ENCODE measurements around the gene CTSO. TPM values are rescaled to one million over a fixed set of nuclear protein-coding genes. Genes with fewer than 3 reads are reported as not detected.

Gene CTSO
- total RNA-seq, 1 experiment from 2014 or later = 0.57 TPM

- H3K4me3 ChIP-seq (replicated peaks in 1 of 2; ENCODE audit: low read depth in 1 of 2, low read length in 2 of 2) = no peak overlapping the region
- H3K27me3 ChIP-seq (ENCODE audit: insufficient read depth, low read length) = no peaks in the 10 kb centered on the region
- BruUV-seq (replicated peaks) = no TSS peak
- H3K9me3 ChIP-seq (ENCODE audit: control insufficient read depth in 1 of 2, insufficient read depth in 1 of 2, low read depth in 1 of 2, low read length in 2 of 2) = no peaks in the 10 kb centered on the region
- ChIA-PET POLR2A (no interaction called here), RAD21 (ENCODE audit: low non-redundant PET in 1 of 2, low total read pairs in 2 of 2, uncharacterized antibody in 2 of 2, unreplicated experiment in 2 of 2) (no interaction called here), CTCF (no interaction called here)
- H3K79me2 ChIP-seq (ENCODE audit: insufficient read depth, low read length) = no peaks in the 10 kb centered on the region
- ATAC-seq (no peak), DNase-seq (ENCODE audit: low read depth, low spot score) (no peak)
- no peak for TF ChIP-seq SIN3A (IDR thresholded peaks at IDR 0.05; ENCODE audit: low read depth)
- TF ChIP-seq POLR2AphosphoS5 (IDR thresholded peaks at IDR 0.05; ENCODE audit: low read depth, low read length) = no peak
- no peak for TF ChIP-seq ZNF274 (IDR thresholded peaks at IDR 0.05; ENCODE audit: low read depth, low read length)
- TF ChIP-seq MAX (IDR thresholded peaks at IDR 0.05) = no peak
- no peak for TF ChIP-seq SRF (IDR thresholded peaks at IDR 0.05; ENCODE audit: low read depth)
- no peak for TF ChIP-seq JUND (IDR thresholded peaks at IDR 0.05)
- no peak for TF ChIP-seq TCF7L2 (IDR thresholded peaks at IDR 0.05; ENCODE audit: borderline replicate concordance, extremely low read depth, insufficient read depth, insufficient read length)
- no peak for TF ChIP-seq SP1 (IDR thresholded peaks at IDR 0.05; ENCODE audit: low read depth)
- no peaks in the 10 kb centered on the region for H3K36me3 ChIP-seq (ENCODE audit: control insufficient read depth in 1 of 2, insufficient read depth in 2 of 2, low read length in 2 of 2)
- no peak overlapping the region for H3K27ac ChIP-seq (ENCODE audit: low read depth, low read length)
- H3K4me2 ChIP-seq (ENCODE audit: low read length) = no peak overlapping the region
- no peaks in the 10 kb centered on the region for H3K9me2 ChIP-seq (ENCODE audit: insufficient read depth)
- no peak overlapping the region for H3K9ac ChIP-seq (ENCODE audit: low read length)
- no peak overlapping the region for H2AFZ ChIP-seq (ENCODE audit: low read depth, low read length, poor library complexity, severe bottlenecking)
- intact Hi-C loops (cut with micrococcal nuclease) = no loop called here
- H3K4me1 ChIP-seq (ENCODE audit: control insufficient read depth in 1 of 2, insufficient read depth in 2 of 2, low read length in 2 of 2) = no peaks in the 10 kb centered on the region
- no peaks in the 10 kb centered on the region for H4K20me1 ChIP-seq (ENCODE audit: insufficient read depth)
These were observed 22.0 kb downstream of the CTSO start for GRCh38 chr4:155931634-155932033.

GRCh38 chr4:155930330-155930729, 23.3 kb downstream of the CTSO start:
- H3K27ac ChIP-seq (ENCODE audit: low read depth, low read length) = no peak overlapping the region
- H4K20me1 ChIP-seq (ENCODE audit: insufficient read depth) = no peaks in the 10 kb centered on the region
- H2AFZ ChIP-seq (ENCODE audit: low read depth, low read length, poor library complexity, severe bottlenecking) = no peak overlapping the region
- H3K36me3 ChIP-seq (ENCODE audit: control insufficient read depth in 1 of 2, insufficient read depth in 2 of 2, low read length in 2 of 2) = no peaks in the 10 kb centered on the region
- POLR2A ChIA-PET = no interaction called here
- intact Hi-C loops (cut with micrococcal nuclease) = no loop called here
- no peaks in the 10 kb centered on the region for H3K79me2 ChIP-seq (ENCODE audit: insufficient read depth, low read length)
- no peak overlapping the region for H3K4me2 ChIP-seq (ENCODE audit: low read length)
- TF ChIP-seq MAX (IDR thresholded peaks at IDR 0.05) (no peak), SP1 (IDR thresholded peaks at IDR 0.05; ENCODE audit: low read depth) (no peak), EGR1 (IDR thresholded peaks at IDR 0.05; ENCODE audit: low read depth) (no peak), ZNF274 (IDR thresholded peaks at IDR 0.05; ENCODE audit: low read depth, low read length) (no peak), ZFX (IDR thresholded peaks at IDR 0.05) (no peak)
- DNase-seq (ENCODE audit: low read depth, low spot score) (no peak), ATAC-seq (no peak)
- CTCF ChIA-PET = no interaction called here
- RAD21 ChIA-PET (ENCODE audit: low non-redundant PET in 1 of 2, low total read pairs in 2 of 2, uncharacterized antibody in 2 of 2, unreplicated experiment in 2 of 2) = no interaction called here
- H3K4me1 ChIP-seq (ENCODE audit: control insufficient read depth in 1 of 2, insufficient read depth in 2 of 2, low read length in 2 of 2) = no peaks in the 10 kb centered on the region
- H3K4me3 ChIP-seq (replicated peaks in 1 of 2; ENCODE audit: low read depth in 1 of 2, low read length in 2 of 2) = no peak overlapping the region
- no peaks in the 10 kb centered on the region for H3K9me2 ChIP-seq (ENCODE audit: insufficient read depth)
- BruUV-seq (replicated peaks) = no TSS peak
- H3K9ac ChIP-seq (ENCODE audit: low read length) = no peak overlapping the region
- H3K27me3 ChIP-seq (ENCODE audit: insufficient read depth, low read length) = no peaks in the 10 kb centered on the region
- H3K9me3 ChIP-seq (ENCODE audit: control insufficient read depth in 1 of 2, insufficient read depth in 1 of 2, low read depth in 1 of 2, low read length in 2 of 2) = no peaks in the 10 kb centered on the region

Data from HCT116 (cell line).